HG03139 (cell line): Measurements from ENCODE around the gene ANO1.

ENCODE experiments used
- ATAC-seq: cut with Tn5 transposase; IDR thresholded peaks from one replicate; pipeline ENCODE4 v1.9.1; 2021; ENCODE audit not compliant: unreplicated experiment

The ANO1 gene

GRCh38 chr11:70049045-70049444 is 29.1 kb upstream of the ANO1 start:
- ATAC-seq = no peak

GRCh38 chr11:70050243-70050642 is 27.9 kb upstream of the ANO1 start:
- ATAC-seq = no peak

- ATAC-seq = no peak
These were observed 24.1 kb upstream of the ANO1 start for GRCh38 chr11:70054004-70054403.

- no peak for ATAC-seq
These were observed 22.7 kb upstream of the ANO1 start for GRCh38 chr11:70055444-70055843.

- ATAC-seq = no peak
These were observed 21.0 kb upstream of the ANO1 start for GRCh38 chr11:70057080-70057479.

GRCh38 chr11:70059971-70060370 is 18.1 kb upstream of the ANO1 start:
- no peak for ATAC-seq

GRCh38 chr11:70060611-70061293 is 17.4 kb upstream of the ANO1 start:
- no peak for ATAC-seq

- no peak for ATAC-seq
These were observed 16.4 kb upstream of the ANO1 start for GRCh38 chr11:70061734-70062133.

GRCh38 chr11:70063121-70063520 is 15.0 kb upstream of the ANO1 start:
- ATAC-seq = no peak

GRCh38 chr11:70063555-70063954 is 14.6 kb upstream of the ANO1 start:
- ATAC-seq = no peak

- no peak for ATAC-seq
These were observed 13.9 kb upstream of the ANO1 start for GRCh38 chr11:70064008-70064725.

GRCh38 chr11:70064726-70065317 is 13.3 kb upstream of the ANO1 start:
- no peak for ATAC-seq

- ATAC-seq = no peak
These were observed 12.6 kb upstream of the ANO1 start for GRCh38 chr11:70065318-70066135.

- no peak for ATAC-seq
These were observed 12.0 kb upstream of the ANO1 start for GRCh38 chr11:70066136-70066520.

GRCh38 chr11:70066628-70067027 is 11.5 kb upstream of the ANO1 start:
- no peak for ATAC-seq

GRCh38 chr11:70067036-70067435 is 11.1 kb upstream of the ANO1 start:
- ATAC-seq = no peak

- ATAC-seq = no peak
These were observed 10.4 kb upstream of the ANO1 start for GRCh38 chr11:70067591-70068341.

GRCh38 chr11:70068345-70068744 is 9.8 kb upstream of the ANO1 start:
- ATAC-seq = no peak

- no peak for ATAC-seq
These were observed 9.2 kb upstream of the ANO1 start for GRCh38 chr11:70068950-70069349.

- no peak for ATAC-seq
These were observed 7.4 kb upstream of the ANO1 start for GRCh38 chr11:70070706-70071105.

GRCh38 chr11:70071996-70072395 is 6.1 kb upstream of the ANO1 start:
- ATAC-seq = no peak
